ENCODE measurements around the gene TAF1B. TPM values are rescaled to one million over a fixed set of nuclear protein-coding genes. Genes with fewer than 3 reads are reported as not detected.
"Not testable (repeated sequence)": the region's sequence is repeated elsewhere in the genome, so short reads cannot be mapped to it uniquely, and the experiment has no call there.

Gene TAF1B
- total RNA-seq, 1 donor from 2014 or later: 38.1 TPM

- DNase-seq: no peak
These were observed 41.9 kb downstream of the TAF1B start for GRCh38 chr2:9885036-9885684.

GRCh38 chr2:9887513-9887912 is 44.2 kb downstream of the TAF1B start:
- no peak for DNase-seq

GRCh38 chr2:9889812-9890261 is 46.6 kb downstream of the TAF1B start:
- peak; percentile 18 for DNase-seq

GRCh38 chr2:9892236-9892635 is 49.0 kb downstream of the TAF1B start:
- DNase-seq: no peak

- DNase-seq: peak; percentile 28
These were observed 52.7 kb downstream of the TAF1B start for GRCh38 chr2:9895669-9896590.

GRCh38 chr2:9897331-9897737 is 54.1 kb downstream of the TAF1B start:
- DNase-seq: peak; percentile 70

- peak; percentile 26 for DNase-seq
These were observed 54.6 kb downstream of the TAF1B start for GRCh38 chr2:9897846-9898245.

GRCh38 chr2:9905413-9905812 is 62.1 kb downstream of the TAF1B start:
- DNase-seq: peak; percentile 25

- no peak for DNase-seq
These were observed 64.1 kb downstream of the TAF1B start for GRCh38 chr2:9907402-9907801.

- DNase-seq: no peak
These were observed 65.4 kb downstream of the TAF1B start for GRCh38 chr2:9908639-9909038.

GRCh38 chr2:9909106-9909505 is 65.8 kb downstream of the TAF1B start:
- DNase-seq: no peak

- DNase-seq: no peak
These were observed 67.4 kb downstream of the TAF1B start for GRCh38 chr2:9910699-9911098.

- DNase-seq: no peak
These were observed 69.2 kb downstream of the TAF1B start for GRCh38 chr2:9912468-9912867.

GRCh38 chr2:9914384-9915065 is 71.3 kb downstream of the TAF1B start:
- no peak for DNase-seq

GRCh38 chr2:9918275-9918674 is 75.0 kb downstream of the TAF1B start:
- no peak for DNase-seq

GRCh38 chr2:9919512-9919911 is 76.2 kb downstream of the TAF1B start:
- DNase-seq: no peak

- DNase-seq: not testable (repeated sequence)
These were observed 83.7 kb downstream of the TAF1B start for GRCh38 chr2:9927020-9927419.

- DNase-seq: no peak
These were observed 94.0 kb downstream of the TAF1B start for GRCh38 chr2:9937258-9937657.

GRCh38 chr2:9937968-9938367 is 94.7 kb downstream of the TAF1B start:
- no peak for DNase-seq

GRCh38 chr2:9939587-9940485 is 96.6 kb downstream of the TAF1B start:
- peak; percentile 27 for DNase-seq

GRCh38 chr2:9941196-9941995 is 98.1 kb downstream of the TAF1B start:
- peak; percentile 17 for DNase-seq

Measured in tongue (tissue), 2 donors.